Bone marrow (tissue), 2 donors: ENCODE results near the gene GPR55.

Experiments used
- DNase-seq, 2 donors: peaks; one replicate each; lab custom pipeline; 2025; lab: John Stamatoyannopoulos, UW

Gene GPR55

GRCh38 chr2:230868161-230868946 lies 56.7 kb downstream of the GPR55 start:
- no peak for DNase-seq

GRCh38 chr2:230866756-230867523 lies 58.1 kb downstream of the GPR55 start:
- peak in 1 of 2 donors; percentile 61 for DNase-seq

GRCh38 chr2:230865766-230866755 lies 59.0 kb downstream of the GPR55 start:
- DNase-seq = no peak

- no peak for DNase-seq
These were observed 59.7 kb downstream of the GPR55 start for GRCh38 chr2:230865307-230865765.

GRCh38 chr2:230864605-230865306 lies 60.3 kb downstream of the GPR55 start, which contains the start of gene ITM2C:
TSS of gene ITM2C (plus strand) at chr2:230864942. CDS start at chr2:230865026, 84 bp downstream.
- DNase-seq = peak; percentile 37 to 80

GRCh38 chr2:230864122-230864604 lies 60.9 kb downstream of the GPR55 start:
- no peak for DNase-seq

- DNase-seq = no peak
These were observed 61.5 kb downstream of the GPR55 start for GRCh38 chr2:230863442-230864121.

GRCh38 chr2:230863031-230863430 lies 62.0 kb downstream of the GPR55 start:
- DNase-seq = no peak

- no peak for DNase-seq
These were observed 62.8 kb downstream of the GPR55 start for GRCh38 chr2:230862292-230862691.

- DNase-seq = no peak
These were observed 63.3 kb downstream of the GPR55 start for GRCh38 chr2:230861552-230862255.
